H1 (cell line): ENCODE data around the gene CRYBB1. TPM values are rescaled to one million over a fixed set of nuclear protein-coding genes. Genes with fewer than 3 reads are reported as not detected.

Source experiments
- CTCF ChIA-PET: fragments of 300-600 bp; sonication (Branson Sonifier 250); formaldehyde crosslinking; loops from one replicate; lab custom pipeline; 2021; ENCODE audit not compliant: partially characterized antibody; lab: Charles Lee
- POLR2A ChIA-PET: fragments of 300-600 bp; sonication (Branson Sonifier 250); formaldehyde crosslinking; loops from one replicate; lab custom pipeline; 2021; ENCODE audit warnings: inconsistent platforms; ENCODE audit not compliant: partially characterized antibody; lab: Charles Lee
- DNase-seq, 2 experiments: peaks; one replicate each; pipeline versions ENCODE4 v3.0.0 to v3.0.0-alpha.2; 2010 to 2022; ENCODE audit warnings: low spot score in 2 of 2, low read depth in 1 of 2, mixed read lengths in 1 of 2
- FAIRE-seq: peaks from 2 replicates; lab custom pipeline; 2011; peaks lifted over from hg19 to GRCh38; lab: Jason Lieb, UNC
- H2AFZ ChIP-seq: 2 replicates; pipeline ENCODE4 v1.8.1; 2012; ENCODE audit warnings: low read length, inconsistent platforms
- H2AK5ac ChIP-seq: 2 replicates; pipeline ENCODE4 v1.6.1; 2013; ENCODE audit warnings: low read depth, low read length
- H2BK120ac ChIP-seq: replicated peaks from 2 replicates; pipeline ENCODE3; 2013; ENCODE audit warnings: low read depth, low read length, inconsistent platforms
- H2BK12ac ChIP-seq: 2 replicates; pipeline ENCODE4 v1.6.1; 2013; ENCODE audit warnings: low read depth, low read length
- H2BK15ac ChIP-seq: 2 replicates; pipeline ENCODE4 v1.6.1; 2013; ENCODE audit warnings: low read length
- H2BK20ac ChIP-seq: 2 replicates; pipeline ENCODE4 v1.6.1; 2013; ENCODE audit warnings: low read length
- H2BK5ac ChIP-seq: 2 replicates; pipeline ENCODE4 v1.6.1; 2013; ENCODE audit warnings: low read depth, low read length
- H3K14ac ChIP-seq: 2 replicates; pipeline ENCODE4 v1.6.1; 2013; ENCODE audit warnings: inconsistent platforms; ENCODE audit not compliant: insufficient read length
- H3K18ac ChIP-seq: 2 replicates; pipeline ENCODE4 v1.6.1; 2013; ENCODE audit warnings: low read length; ENCODE audit errors: extremely low read depth
- H3K23ac ChIP-seq: 2 replicates; pipeline ENCODE4 v1.6.1; 2013; ENCODE audit warnings: inconsistent platforms; ENCODE audit not compliant: insufficient read length
- H3K23me2 ChIP-seq: 2 replicates; pipeline ENCODE4 v1.6.1; 2013; ENCODE audit warnings: low read depth, low read length
- H3K27ac ChIP-seq: 2 replicates; pipeline ENCODE4 v1.6.1; 2011; ENCODE audit warnings: low read depth, low read length, inconsistent platforms
- H3K27me3 ChIP-seq, 4 experiments: replicated peaks in 1 of 4; 1 replicate in 1 of 4; 2 replicates in 3 of 4; pipeline versions ENCODE4 v1.6.1 to v1.8.1; 2011 to 2013; ENCODE audit warnings: low read length in 3 of 4, mild to moderate bottlenecking in 3 of 4, inconsistent platforms in 2 of 4, mixed read lengths in 2 of 4, moderate library complexity in 1 of 4; ENCODE audit not compliant: control insufficient read depth in 3 of 4, insufficient read depth in 3 of 4; ENCODE audit errors: extremely low read depth in 1 of 4
- H3K36me3 ChIP-seq, 4 experiments: 2 replicates each; pipeline versions ENCODE4 v1.6.1 to v1.8.1; 2011 to 2013; ENCODE audit warnings: mild to moderate bottlenecking in 4 of 4, low read length in 3 of 4, moderate library complexity in 2 of 4, control low read depth in 1 of 4, inconsistent platforms in 1 of 4; ENCODE audit not compliant: insufficient read depth in 4 of 4, control insufficient read depth in 2 of 4
- H3K4ac ChIP-seq: replicated peaks from 2 replicates; pipeline ENCODE3; 2013; ENCODE audit warnings: low read length, low read depth, mixed read lengths, inconsistent platforms; ENCODE audit not compliant: insufficient read length
- H3K4me1 ChIP-seq, 4 experiments: replicated peaks in 1 of 4; 1 replicate in 1 of 4; 2 replicates in 3 of 4; pipeline versions ENCODE4 v1.6.1 to v1.8.1; 2011 to 2013; ENCODE audit warnings: low read length in 3 of 4, inconsistent platforms in 2 of 4, mixed read lengths in 1 of 4; ENCODE audit not compliant: insufficient read depth in 4 of 4, control insufficient read depth in 3 of 4
- H3K4me2 ChIP-seq, 2 experiments: 2 replicates each; pipeline versions ENCODE4 v1.6.1 to v1.8.1; 2011 to 2013; ENCODE audit warnings: low read depth in 2 of 2, low read length in 2 of 2, control low read depth in 1 of 2, inconsistent platforms in 1 of 2, mild to moderate bottlenecking in 1 of 2; ENCODE audit not compliant: insufficient read depth in 1 of 2
- H3K4me3 ChIP-seq, 4 experiments: fragments of 200-600, 300-600 bp in 1 of 4; sonication (generic), shearing (Covaris generic), sonication (Bioruptor Twin) in 1 of 4; 2 replicates each; pipeline versions ENCODE4 v1.5.1 to v1.8.1; 2011 to 2016; ENCODE audit warnings: low read length in 4 of 4, low read depth in 3 of 4, control low read depth in 2 of 4, inconsistent platforms in 2 of 4, mild to moderate bottlenecking in 2 of 4, mixed read lengths in 1 of 4, moderate library complexity in 1 of 4; ENCODE audit not compliant: insufficient read depth in 2 of 4; ENCODE audit errors: extremely low read depth in 1 of 4
- H3K56ac ChIP-seq: replicated peaks from 2 replicates; pipeline ENCODE3; 2013; ENCODE audit warnings: low read depth, mild to moderate bottlenecking, mixed read lengths, low read length, inconsistent platforms; ENCODE audit not compliant: insufficient read length
- H3K79me1 ChIP-seq: 2 replicates; pipeline ENCODE4 v1.6.1; 2013; ENCODE audit warnings: low read depth, low read length, control low read depth
- H3K79me2 ChIP-seq, 2 experiments: 2 replicates each; pipeline versions ENCODE4 v1.6.1 to v1.8.1; 2012 to 2013; ENCODE audit warnings: low read length in 2 of 2, mild to moderate bottlenecking in 2 of 2, inconsistent platforms in 1 of 2; ENCODE audit not compliant: insufficient read depth in 2 of 2, control insufficient read depth in 1 of 2
- H3K9ac ChIP-seq, 4 experiments: replicated peaks in 1 of 4; 1 replicate in 1 of 4; 2 replicates in 3 of 4; pipeline versions ENCODE4 v1.6.1 to v1.8.1; 2011 to 2013; ENCODE audit warnings: low read depth in 3 of 4, low read length in 3 of 4, control low read depth in 2 of 4, mild to moderate bottlenecking in 2 of 4, moderate library complexity in 2 of 4, inconsistent platforms in 1 of 4; ENCODE audit errors: extremely low read depth in 1 of 4
- H3K9me3 ChIP-seq, 2 experiments: 2 replicates each; pipeline versions ENCODE4 v1.6.1 to v1.8.1; 2012 to 2013; ENCODE audit warnings: mild to moderate bottlenecking in 2 of 2, moderate library complexity in 2 of 2, control low read depth in 1 of 2, inconsistent platforms in 1 of 2, low read depth in 1 of 2, low read length in 1 of 2, mixed read lengths in 1 of 2; ENCODE audit not compliant: insufficient read depth in 2 of 2
- H4K20me1 ChIP-seq, 2 experiments: replicated peaks in 1 of 2; 2 replicates each; pipeline versions ENCODE3 to v1.8.1; 2011 to 2013; ENCODE audit warnings: inconsistent platforms in 2 of 2, low read length in 2 of 2, mild to moderate bottlenecking in 1 of 2; ENCODE audit not compliant: insufficient read depth in 2 of 2, control insufficient read depth in 1 of 2
- H4K5ac ChIP-seq: 2 replicates; pipeline ENCODE4 v1.6.1; 2013; ENCODE audit warnings: low read length, low read depth, mixed read lengths, inconsistent platforms; ENCODE audit not compliant: insufficient read length
- H4K8ac ChIP-seq: 2 replicates; pipeline ENCODE4 v1.8.0; 2013; ENCODE audit warnings: mild to moderate bottlenecking, moderate library complexity, low read length, inconsistent platforms; ENCODE audit not compliant: insufficient read depth; ENCODE audit errors: extremely low read depth
- H4K91ac ChIP-seq: replicated peaks from 2 replicates; pipeline ENCODE3; 2013; ENCODE audit warnings: low read length, mixed read lengths, inconsistent platforms; ENCODE audit not compliant: insufficient read length
- WGBS, 2 experiments: shearing (Covaris generic) in 1 of 2; methylation state at CpG; one replicate each; pipeline versions ENCODE4 v1.1.6 to v1.1.7; 2013 to 2015; ENCODE audit warnings: low lambda C conversion rate in 2 of 2, mixed read lengths in 2 of 2, inconsistent platforms in 1 of 2, low coverage in 1 of 2, missing lambda C conversion rate in 1 of 2; ENCODE audit not compliant: insufficient replicate concordance in 2 of 2, insufficient coverage in 1 of 2, insufficient read length in 1 of 2; ENCODE audit errors: extremely low coverage in 1 of 2, missing lambda C conversion rate in 1 of 2; 5-methylcytosine and 5-hydroxymethylcytosine counted together
- polyA plus RNA-seq, 7 experiments: library from polyadenylated mRNA; depleted of rRNA in 3 of 7; stranded (reverse) in 5 of 7; unstranded in 2 of 7; fragments of >200 nt in 5 of 7; fragments of 200-250 nt in 2 of 7; gene quantifications; 1 replicate in 5 of 7; 2 replicates in 1 of 7; 4 replicates in 1 of 7; pipeline versions ENCODE4 v1.2.1 to v1.2.3, GENCODE V29; 2011 to 2013; ENCODE audit warnings: missing spikeins in 2 of 7, mixed read lengths in 2 of 7
- total RNA-seq: library from RNA; stranded (reverse); fragmentation: NEBNext Ultra II Directional; extraction: Animal tissue kit (Norgen Biotek cat#: 25700); gene quantifications from 2 replicates; pipeline ENCODE4 v1.2.1, GENCODE V29; 2021

Gene CRYBB1
- total and polyA plus RNA-seq, 2 of the 8 experiments (the other 6 are each of a cell fraction or from before 2014, with no cell fraction given), result 1.7 to 6.0 TPM

GRCh38 chr22:26616650-26617049, 1.2 kb downstream of the CRYBB1 start:
- H3K4ac ChIP-seq, result no peak overlapping the region
- FAIRE-seq, result no peak
- H3K18ac ChIP-seq, result peak overlapping the region; percentile 62
- H3K9me3 ChIP-seq, result no peaks in the 10 kb centered on the region
- H2BK120ac ChIP-seq, result no peak overlapping the region
- peak overlapping the region; percentile 92; the same call in 1 of the 2 replicates for H2BK12ac ChIP-seq
- WGBS, 2 experiments, result 51% methylated on average over 2 of the region's 2 CpGs; no CpG with 5 or more reads in 1 of the 2 experiments
- H3K27ac ChIP-seq, result no peak overlapping the region
- no peak overlapping the region; the same call in 1 of the 2 replicates for H4K8ac ChIP-seq
- H3K9ac ChIP-seq, result no peak overlapping the region; a peak in 1 of 7 replicates
- peak overlapping the region; percentile 36 for H4K91ac ChIP-seq
- peak overlapping the region; percentile 84; the same call in 1 of the 2 replicates for H2BK20ac ChIP-seq
- H3K36me3 ChIP-seq, result no peaks in the 10 kb centered on the region
- ChIA-PET POLR2A (interaction anchor here (0.7 to 1.3 kb wide), 5 partner anchors 9 to 62 kb away, joined by 3 to 5 read pairs (median 3); no protein-coding TSS in a partner anchor), CTCF (interaction anchor here (0.8 to 2.1 kb wide), 6 partner anchors 13 to 51 kb away, joined by 3 to 5 read pairs (median 4); no protein-coding TSS in a partner anchor)
- H2BK5ac ChIP-seq, result peak overlapping the region; percentile 79; the same call in 1 of the 2 replicates
- H4K20me1 ChIP-seq, result no peaks in the 10 kb centered on the region
- H3K14ac ChIP-seq, result no peak overlapping the region
- H4K5ac ChIP-seq, result no peak overlapping the region
- no peak overlapping the region for H3K23ac ChIP-seq
- H3K4me3 ChIP-seq, result no peak overlapping the region
- no peak for DNase-seq
- H2BK15ac ChIP-seq, result peak overlapping the region; percentile 66; the same call in 1 of the 2 replicates
- no peaks in the 10 kb centered on the region; the same call in 1 of the 2 replicates for H3K23me2 ChIP-seq
- no peaks in the 10 kb centered on the region for H3K79me2 ChIP-seq
- no peaks in the 10 kb centered on the region for H3K79me1 ChIP-seq
- no peak overlapping the region for H2AFZ ChIP-seq
- H3K27me3 ChIP-seq, result peaks cover 5 to 27% (median 26%) of the 10 kb centered on the region in 4 experiments
- H3K4me2 ChIP-seq, result peak overlapping the region; percentile 31 to 32
- H3K4me1 ChIP-seq, result peaks cover 22 to 43% (median 29%) of the 10 kb centered on the region in 4 experiments
- H3K56ac ChIP-seq, result no peak overlapping the region
- H2AK5ac ChIP-seq, result peak overlapping the region; percentile 89; the same call in 1 of the 2 replicates
